Left renal pelvis (tissue), 4 donors: ENCODE results near the gene IRAK2. TPM values are rescaled to one million over a fixed set of nuclear protein-coding genes. Genes with fewer than 3 reads are reported as not detected.
"Not testable (repeated sequence)": the region's sequence is repeated elsewhere in the genome, so short reads cannot be mapped to it uniquely, and the experiment has no call there.

Source experiments
- DNase-seq, 4 donors: peaks; one replicate each; pipeline ENCODE4 v3.0.0-alpha.2; 2013; ENCODE audit warnings: low read depth in 4 of 4, low spot score in 3 of 4
- polyA plus RNA-seq, 4 donors: library from polyadenylated mRNA; unstranded; fragments of 120-200 nt; gene quantifications; one replicate each; pipeline ENCODE4 v1.2.1, GENCODE V29; 2013; ENCODE audit not compliant: insufficient read length in 4 of 4

Gene IRAK2
- polyA plus RNA-seq, 4 donors = 0.63 to 0.95 (median 0.73) TPM

GRCh38 chr3:10248984-10249748 is 84.4 kb downstream of the IRAK2 start:
- DNase-seq = no peak

DNA sequence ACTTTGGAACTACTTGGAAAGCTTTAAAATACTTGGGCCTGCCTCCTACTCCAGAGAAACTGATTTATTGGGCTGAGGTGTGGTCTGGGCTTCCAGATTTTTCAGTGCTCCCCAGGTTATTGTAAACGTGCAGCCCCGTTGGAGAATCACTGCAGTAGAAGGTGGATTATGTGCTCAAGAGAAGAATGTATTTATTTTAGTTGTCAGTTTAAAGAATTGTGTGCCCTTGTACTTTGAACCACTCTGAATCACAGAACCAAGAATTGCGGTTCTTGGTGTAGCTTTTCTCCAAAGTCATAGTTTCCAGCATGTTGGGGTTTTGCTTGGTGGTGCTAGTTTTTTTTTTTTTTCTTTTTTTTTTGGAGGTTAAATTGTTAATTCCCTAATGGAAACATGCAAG is 85.1 kb downstream of the IRAK2 start:
- DNase-seq = no peak

DNA sequence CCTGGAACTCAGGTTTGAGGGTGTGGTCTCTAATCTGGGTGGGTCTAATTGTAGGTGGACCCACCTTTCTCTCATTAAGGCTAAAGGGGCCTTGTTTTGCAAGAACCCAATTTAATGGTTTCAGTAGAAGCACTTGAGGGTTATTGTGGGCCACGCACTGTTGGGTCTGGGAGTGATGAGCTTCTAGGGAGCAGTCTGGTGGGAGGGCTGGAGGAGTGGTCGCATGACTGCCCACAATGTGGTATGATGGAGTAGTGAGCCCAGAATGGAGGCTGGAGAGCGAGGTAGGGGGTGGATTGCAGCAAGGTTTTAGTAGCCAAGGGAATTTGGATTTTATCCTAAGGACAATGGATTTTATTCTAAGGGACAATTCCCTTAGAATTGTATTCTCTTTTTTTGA is 86.3 kb downstream of the IRAK2 start:
- no peak for DNase-seq

DNA sequence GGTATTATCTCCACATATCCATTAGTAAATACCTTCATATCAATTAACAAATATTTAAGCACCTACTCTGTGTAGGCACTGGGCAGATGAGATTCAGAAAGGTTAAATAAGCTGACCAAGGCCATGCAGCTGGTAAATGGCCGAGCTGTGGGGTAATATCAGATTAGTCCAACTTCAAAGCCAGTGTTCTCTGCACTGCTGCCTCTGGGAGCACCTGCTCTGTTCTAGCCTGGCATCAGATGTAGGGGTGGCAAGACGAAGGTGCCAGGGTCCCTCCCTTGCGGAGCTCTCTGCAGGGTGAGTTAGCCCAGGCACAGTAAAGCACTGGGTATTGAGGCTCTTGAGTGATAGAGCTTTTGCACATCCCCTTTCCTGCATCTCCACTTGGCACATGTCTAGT is 89.0 kb downstream of the IRAK2 start:
- DNase-seq = no peak

DNA sequence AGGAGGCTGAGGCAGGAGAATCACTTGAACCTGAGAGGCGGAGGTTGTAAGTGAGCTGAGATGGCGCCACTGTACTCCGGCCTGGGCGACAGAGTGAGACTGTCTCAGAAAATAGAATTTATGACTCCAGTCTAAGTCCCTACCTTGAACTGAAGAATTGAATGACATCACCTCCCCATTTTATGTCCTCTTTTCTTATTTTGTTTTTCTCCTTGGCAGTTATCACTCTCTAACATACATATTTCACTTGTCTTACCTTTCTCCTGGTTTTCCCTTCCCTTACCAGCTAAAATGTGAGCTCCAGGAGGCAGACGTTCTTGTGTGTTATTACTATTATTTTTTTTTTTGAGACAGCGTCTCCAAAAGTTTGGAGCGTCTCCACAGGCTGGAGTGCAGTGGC is 91.1 kb downstream of the IRAK2 start:
- no peak for DNase-seq

DNA sequence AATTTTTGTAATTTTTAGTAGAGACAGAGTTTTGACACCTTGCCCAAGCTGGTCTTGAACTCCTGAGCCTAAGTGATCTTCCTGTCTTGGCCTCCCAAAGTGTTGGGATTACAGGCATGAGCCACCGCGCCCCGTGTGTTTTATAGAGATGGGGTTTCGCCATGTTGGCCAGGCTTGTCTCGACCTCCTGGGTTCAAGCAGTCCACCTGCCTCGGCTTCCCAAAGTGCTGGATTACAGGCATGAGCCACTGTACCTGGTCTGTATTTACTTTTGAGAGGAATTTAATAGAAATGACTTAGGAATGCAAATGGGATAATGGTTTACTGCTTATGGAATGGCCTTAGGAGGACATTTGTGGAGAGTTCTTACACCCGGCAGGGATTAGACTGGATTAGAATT is 94.3 kb downstream of the IRAK2 start:
- no peak for DNase-seq

GRCh38 chr3:10259798-10260197 is 95.1 kb downstream of the IRAK2 start:
- DNase-seq = no peak

DNA sequence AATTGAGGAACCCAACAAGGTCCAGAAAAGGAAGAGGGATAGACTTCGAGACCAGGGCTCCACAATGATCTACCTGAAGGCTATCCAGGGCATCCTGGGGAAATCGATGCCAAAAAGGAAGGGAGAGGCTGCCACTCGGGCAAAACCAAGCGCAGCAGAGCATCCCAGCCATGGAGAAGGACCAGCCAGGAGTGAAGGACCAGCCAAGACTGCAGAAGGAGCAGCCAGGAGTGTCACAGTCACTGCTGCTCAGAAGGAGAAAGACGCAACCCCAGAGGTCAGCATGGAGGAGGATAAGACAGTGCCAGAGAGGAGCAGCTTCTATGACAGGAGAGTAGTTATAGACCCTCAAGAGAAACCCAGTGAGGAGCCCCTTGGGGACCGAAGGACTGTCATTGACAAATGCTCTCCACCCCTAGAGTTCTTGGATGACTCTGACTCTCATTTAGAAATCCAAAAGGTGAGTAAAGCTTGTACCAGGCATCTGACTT is 95.5 kb downstream of the IRAK2 start:
- DNase-seq = no peak

GRCh38 chr3:10262027-10262426 is 97.3 kb downstream of the IRAK2 start:
- no peak for DNase-seq

DNA sequence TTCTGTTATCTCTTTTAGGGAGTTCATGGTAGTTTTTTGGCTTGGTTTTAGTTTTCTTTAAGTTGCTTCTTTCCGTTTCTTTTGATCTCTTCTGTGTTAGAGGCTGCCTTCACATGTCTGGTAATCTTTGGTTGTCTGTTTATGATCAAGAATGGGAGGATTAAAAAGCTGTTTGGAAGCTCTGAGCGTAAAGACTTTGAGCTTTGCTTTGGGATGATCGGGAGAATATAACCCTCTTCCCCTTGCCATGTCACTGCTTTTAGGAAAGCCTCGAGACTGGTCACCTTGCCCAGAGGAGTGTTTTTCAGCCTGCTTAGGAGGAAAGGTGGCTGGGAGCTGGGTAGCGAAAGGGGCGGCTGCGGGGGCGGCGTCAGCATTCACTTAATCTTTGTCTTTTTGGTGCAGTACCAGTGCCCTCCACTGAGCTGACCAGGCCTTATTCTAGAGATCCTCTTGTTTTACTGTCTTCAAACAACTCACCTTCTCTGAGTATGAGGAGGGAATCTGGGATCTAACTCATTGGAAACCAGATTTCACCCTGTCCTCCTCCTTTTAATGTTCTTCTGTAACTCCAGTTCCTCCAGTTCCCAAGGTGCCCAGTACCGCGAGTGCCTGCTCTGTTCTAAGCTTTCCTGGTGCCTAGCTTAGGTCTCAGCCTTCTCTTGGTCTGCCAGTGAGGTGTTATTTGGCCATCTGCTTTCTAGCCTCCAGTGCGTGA is 99.1 kb downstream of the IRAK2 start:
- DNase-seq = no peak

- DNase-seq = no peak
Measured at GRCh38 chr3:10265833-10266232, 101.1 kb downstream of the IRAK2 start.

- not testable (repeated sequence) for DNase-seq
Measured at GRCh38 chr3:10266936-10267335, 102.2 kb downstream of the IRAK2 start.

DNA sequence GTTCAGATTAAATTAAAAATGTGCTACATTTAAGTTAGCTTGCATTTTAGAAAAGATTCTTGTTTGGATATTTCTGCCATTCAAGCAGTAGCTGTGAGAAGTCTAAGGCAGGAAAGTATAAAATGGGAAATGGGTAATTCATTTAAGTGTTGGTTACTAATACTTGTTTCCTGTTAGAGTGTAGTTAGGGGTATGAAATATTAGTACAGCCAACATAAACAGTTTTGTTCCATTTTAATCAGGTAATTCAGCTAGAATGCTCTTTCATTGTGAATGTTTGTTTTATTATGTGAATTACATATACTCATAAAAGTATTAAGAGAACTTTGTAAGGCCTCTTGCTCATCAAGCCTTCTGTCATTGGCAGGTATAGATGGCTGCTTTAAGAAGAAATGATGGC is 103.4 kb downstream of the IRAK2 start:
- DNase-seq = no peak

GRCh38 chr3:10268930-10269329 is 104.2 kb downstream of the IRAK2 start:
- DNase-seq = no peak

GRCh38 chr3:10269443-10269842 is 104.7 kb downstream of the IRAK2 start:
- DNase-seq = no peak

- DNase-seq = not testable (repeated sequence)
Measured at GRCh38 chr3:10272476-10272875, 107.8 kb downstream of the IRAK2 start.

GRCh38 chr3:10272977-10273376 is 108.3 kb downstream of the IRAK2 start:
- DNase-seq = no peak

- DNase-seq = no peak
Measured at GRCh38 chr3:10273702-10274305, 109.1 kb downstream of the IRAK2 start.

DNA sequence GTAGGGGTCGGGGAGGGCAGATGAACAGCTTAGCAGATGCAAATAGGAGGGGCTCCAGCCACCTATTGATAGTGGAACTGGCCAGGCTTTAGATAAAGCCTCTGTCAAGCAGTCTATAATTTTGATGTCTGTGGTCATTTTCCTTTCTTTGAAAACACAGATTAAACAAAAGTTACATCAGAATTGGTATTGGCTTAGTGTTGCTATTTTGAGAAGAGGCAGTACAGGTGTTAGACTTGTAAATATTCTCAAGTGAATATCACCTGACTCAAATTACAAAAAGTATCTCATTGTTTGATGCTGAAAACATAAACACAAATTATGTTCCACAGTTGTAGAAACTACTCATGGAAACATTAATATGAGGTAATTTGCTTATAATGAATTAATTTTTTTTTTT is 109.9 kb downstream of the IRAK2 start:
- no peak for DNase-seq

DNA sequence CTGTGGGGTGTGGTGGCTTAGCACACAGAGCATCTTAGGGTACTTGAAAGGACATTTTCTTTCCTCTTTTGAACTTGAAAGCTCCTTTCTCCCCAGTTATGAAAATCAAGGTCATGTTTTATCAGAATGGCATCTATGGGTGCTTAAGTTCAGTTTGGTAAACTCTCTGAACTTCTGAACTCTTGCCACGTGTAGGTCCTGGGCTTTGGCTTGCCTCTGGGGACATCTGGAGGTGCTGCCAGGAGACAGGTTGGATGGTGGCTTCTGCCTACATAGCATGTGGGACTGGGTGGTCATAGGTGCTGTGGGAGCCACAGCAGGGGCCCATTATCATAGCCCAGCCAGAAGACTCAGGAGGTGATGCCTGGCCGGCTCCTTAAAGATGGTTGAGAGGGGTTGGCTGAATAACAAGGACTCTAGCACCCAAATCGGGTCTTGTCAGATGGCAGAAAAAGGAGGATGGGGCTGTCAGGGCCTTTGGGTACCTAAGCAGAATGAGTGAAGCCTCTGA is 112.5 kb downstream of the IRAK2 start:
- no peak for DNase-seq

GRCh38 chr3:10278501-10278900 is 113.8 kb downstream of the IRAK2 start:
- no peak for DNase-seq
